Measurements from ENCODE around the gene ENPEP.

- TF ChIP-seq CTCF (IDR thresholded peaks at IDR 0.05): no peak
- no peak for TF ChIP-seq EZH2 (IDR thresholded peaks at IDR 0.05; ENCODE audit: borderline replicate concordance, insufficient read depth, low read depth, low read length, poor library complexity, severe bottlenecking)
Measured at GRCh38 chr4:110550260-110550659, 74.3 kb downstream of the ENPEP start.

Data from B cell (primary cell).